Neuron (in vitro differentiated cells): ENCODE measurements around the gene KRTAP10-10.
"Not testable (repeated sequence)": the region's sequence is repeated elsewhere in the genome, so short reads cannot be mapped to it uniquely, and the experiment has no call there.

Experiments
- H2AFZ ChIP-seq: one replicate; pipeline ENCODE4 v1.6.1; 2013; ENCODE audit warnings: low read depth, mild to moderate bottlenecking, inconsistent platforms, low read length, moderate library complexity
- H3K27me3 ChIP-seq: one replicate; pipeline ENCODE4 v1.6.1; 2013; ENCODE audit warnings: low read length; ENCODE audit not compliant: insufficient read depth
- H3K36me3 ChIP-seq: one replicate; pipeline ENCODE4 v1.6.1; 2013; ENCODE audit warnings: low read length; ENCODE audit not compliant: insufficient read depth
- H3K4me1 ChIP-seq: one replicate; pipeline ENCODE4 v1.6.1; 2013; ENCODE audit warnings: low read length; ENCODE audit not compliant: insufficient read depth
- H3K4me3 ChIP-seq: 2 replicates; pipeline ENCODE4 v1.5.1; 2013; ENCODE audit warnings: mild to moderate bottlenecking, low read length, moderate library complexity
- H3K9me3 ChIP-seq: one replicate; pipeline ENCODE4 v1.6.1; 2013; ENCODE audit warnings: low read length

The KRTAP10-10 gene

GRCh38 chr21:44598061-44598460 is 39.1 kb upstream of the KRTAP10-10 start:
- no peaks in the 10 kb centered on the region for H3K27me3 ChIP-seq
- peaks cover 2% of the 10 kb centered on the region for H3K9me3 ChIP-seq
- H3K36me3 ChIP-seq: no peaks in the 10 kb centered on the region
- no peak overlapping the region for H3K4me3 ChIP-seq
- no peak overlapping the region for H2AFZ ChIP-seq
- H3K4me1 ChIP-seq: no peaks in the 10 kb centered on the region

DNA sequence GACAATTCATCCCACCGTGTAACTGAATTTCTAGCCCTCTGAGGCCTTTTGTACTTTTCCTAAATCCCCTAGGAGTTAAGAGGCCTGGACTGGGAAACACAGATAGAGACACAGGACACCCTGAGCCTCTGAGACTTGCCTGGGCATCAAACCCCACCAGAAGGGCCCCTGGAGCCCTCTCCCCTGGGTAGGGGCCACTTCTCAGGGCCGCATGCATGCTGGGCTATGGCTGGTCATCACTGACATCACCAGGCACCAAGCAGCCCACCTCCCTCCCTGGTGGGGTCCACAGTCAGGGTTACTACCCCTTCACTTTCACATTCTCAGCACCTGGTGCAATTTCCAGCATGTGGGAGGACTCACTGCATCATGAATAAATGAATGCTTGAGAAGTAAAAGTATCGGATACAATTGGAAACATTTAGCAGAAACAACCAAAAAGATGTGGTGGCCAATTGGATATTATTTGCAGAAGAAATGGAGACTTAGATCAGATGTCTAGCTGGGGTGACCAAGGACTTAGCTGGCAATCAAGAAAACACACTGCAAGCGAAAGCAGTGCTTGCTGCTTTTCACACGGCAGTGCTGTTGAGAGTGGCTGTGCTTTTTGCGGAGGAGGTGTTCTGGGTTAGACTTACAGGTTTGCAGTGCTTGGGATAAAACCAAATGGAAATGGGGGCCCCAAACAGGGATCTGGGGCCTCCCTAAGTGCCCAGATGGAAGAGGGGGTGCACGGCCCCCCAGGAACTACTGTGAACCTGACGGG is 37.7 kb upstream of the KRTAP10-10 start:
- Histone ChIP-seq H3K36me3 (no peaks in the 10 kb centered on the region), H3K4me3 (no peak overlapping the region), H3K27me3 (no peaks in the 10 kb centered on the region), H3K4me1 (no peaks in the 10 kb centered on the region), H2AFZ (no peak overlapping the region), H3K9me3 (peaks cover 6% of the 10 kb centered on the region)

GRCh38 chr21:44600118-44600978 is 36.8 kb upstream of the KRTAP10-10 start, which contains the start of gene KRTAP10-7:
Gene KRTAP10-7 (plus strand): TSS chr21:44600597. CDS start chr21:44600622, 25 bp downstream.
- H3K4me1 ChIP-seq, H3K36me3 ChIP-seq, H2AFZ ChIP-seq, H3K4me3 ChIP-seq, H3K9me3 ChIP-seq, H3K27me3 ChIP-seq: not testable (repeated sequence)

- H2AFZ ChIP-seq, H3K9me3 ChIP-seq, H3K4me3 ChIP-seq, H3K36me3 ChIP-seq, H3K4me1 ChIP-seq, H3K27me3 ChIP-seq: not testable (repeated sequence)
Observed at GRCh38 chr21:44601091-44601490, 36.1 kb upstream of the KRTAP10-10 start.

DNA sequence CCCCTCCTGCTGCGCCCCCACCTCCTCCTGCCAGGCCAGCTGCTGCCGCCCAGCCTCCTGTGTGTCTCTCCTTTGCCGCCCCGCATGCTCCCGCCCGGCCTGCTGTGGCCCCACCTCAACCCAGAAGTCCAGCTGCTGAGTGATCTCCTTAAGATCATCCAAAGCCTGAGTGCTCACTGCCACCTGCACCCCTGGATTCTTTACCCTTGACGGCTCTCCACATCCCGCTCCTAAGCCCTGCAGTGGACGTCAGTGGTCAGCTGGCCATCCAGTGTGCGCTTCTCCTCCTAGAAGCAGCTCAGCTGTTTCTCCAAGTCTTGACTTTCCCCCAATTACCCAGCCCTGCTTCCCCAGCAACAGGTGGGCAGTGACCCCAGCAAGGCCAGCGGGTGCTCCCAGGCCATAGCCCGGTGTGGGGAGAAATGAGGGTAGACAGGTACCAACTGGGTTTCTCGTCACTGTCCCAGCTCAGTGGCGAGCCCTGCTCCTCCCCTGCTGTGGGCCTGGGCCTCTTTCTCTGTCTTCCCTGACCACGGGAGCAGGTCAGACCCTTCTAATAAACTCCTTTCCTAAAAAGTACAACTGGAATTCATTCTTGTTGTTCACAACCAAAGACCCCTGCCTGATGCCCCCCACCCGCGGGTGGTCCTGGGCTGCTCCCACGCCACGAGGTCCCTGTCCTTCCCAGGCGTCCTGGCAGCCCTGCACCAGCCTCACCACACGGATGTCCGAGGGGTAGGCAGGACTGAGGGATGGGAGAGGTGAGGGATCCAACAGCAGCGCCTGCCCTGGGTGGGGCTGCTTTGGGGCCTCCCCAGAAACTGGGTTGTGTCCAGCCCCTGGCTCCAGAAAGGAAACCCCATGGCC is 35.3 kb upstream of the KRTAP10-10 start:
- no peaks in the 10 kb centered on the region for H3K36me3 ChIP-seq
- no peaks in the 10 kb centered on the region for H3K27me3 ChIP-seq
- H3K4me3 ChIP-seq: no peak overlapping the region
- H2AFZ ChIP-seq: no peak overlapping the region
- peaks cover 6% of the 10 kb centered on the region for H3K9me3 ChIP-seq
- H3K4me1 ChIP-seq: no peaks in the 10 kb centered on the region

GRCh38 chr21:44602463-44602850 is 34.7 kb upstream of the KRTAP10-10 start:
- peaks cover 6% of the 10 kb centered on the region for H3K9me3 ChIP-seq
- H2AFZ ChIP-seq: no peak overlapping the region
- H3K27me3 ChIP-seq: no peaks in the 10 kb centered on the region
- no peak overlapping the region for H3K4me3 ChIP-seq
- no peaks in the 10 kb centered on the region for H3K36me3 ChIP-seq
- H3K4me1 ChIP-seq: no peaks in the 10 kb centered on the region

DNA sequence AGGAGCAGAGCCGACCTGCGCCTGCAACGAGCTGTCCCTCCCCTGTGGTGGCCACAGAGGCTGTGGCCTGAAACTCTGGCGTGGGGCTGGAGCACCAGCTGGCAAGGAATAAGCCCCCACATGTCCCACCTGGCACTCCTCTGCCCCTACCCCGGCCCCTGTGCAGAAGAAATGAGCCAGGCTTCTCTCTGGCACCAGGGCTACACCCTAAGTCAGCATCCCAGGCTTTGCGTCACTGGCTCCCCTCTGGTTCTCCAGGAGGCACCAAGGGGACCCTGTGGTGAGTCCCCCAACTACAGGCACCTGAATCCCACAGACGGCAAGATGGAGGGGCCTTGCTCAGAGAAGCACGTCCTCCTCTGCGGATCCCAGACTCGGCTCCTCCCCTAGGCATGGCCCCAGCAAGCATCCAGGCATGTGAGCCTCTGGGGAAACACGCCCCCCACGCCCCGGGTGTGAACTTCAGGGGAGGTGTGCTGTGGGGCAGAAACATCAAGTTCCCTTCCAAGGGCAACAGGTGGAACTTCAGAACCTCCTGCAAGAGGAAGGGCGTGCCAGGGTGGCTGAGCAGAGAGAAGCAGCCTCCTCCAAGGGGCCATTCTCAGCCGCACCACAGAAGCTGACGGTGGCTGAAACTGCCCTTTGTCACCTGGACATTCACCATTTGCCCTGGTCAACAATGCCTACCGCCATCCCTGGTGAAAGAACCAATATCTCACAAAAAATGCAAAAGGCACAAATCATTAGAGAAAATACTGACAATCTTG is 33.9 kb upstream of the KRTAP10-10 start:
- Histone ChIP-seq H3K36me3 (no peaks in the 10 kb centered on the region), H2AFZ (no peak overlapping the region), H3K9me3 (peaks cover 4% of the 10 kb centered on the region), H3K4me3 (no peak overlapping the region), H3K4me1 (no peaks in the 10 kb centered on the region), H3K27me3 (no peaks in the 10 kb centered on the region)

DNA sequence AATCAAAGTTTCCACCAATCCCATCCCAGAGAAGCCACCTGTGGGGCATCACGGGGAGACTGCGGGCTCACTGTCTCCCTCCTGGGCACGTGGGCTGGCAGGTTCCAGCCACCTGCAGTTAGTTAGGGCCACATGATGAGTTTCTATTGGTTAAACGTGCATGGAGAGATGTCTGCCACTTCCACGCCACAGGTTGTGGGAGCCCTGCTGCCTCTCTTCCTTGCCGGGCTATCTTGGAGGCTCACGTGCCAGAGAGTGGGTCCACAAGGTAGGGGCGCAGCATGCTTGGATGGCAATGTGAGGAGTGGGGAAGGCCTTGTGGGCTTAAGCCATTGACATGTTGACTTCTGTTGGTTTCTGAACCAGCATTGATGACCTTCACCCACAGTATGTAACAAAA is 33.2 kb upstream of the KRTAP10-10 start:
- Histone ChIP-seq H3K4me1 (no peaks in the 10 kb centered on the region), H3K4me3 (no peak overlapping the region), H3K36me3 (no peaks in the 10 kb centered on the region), H3K27me3 (no peaks in the 10 kb centered on the region), H3K9me3 (peaks cover 4% of the 10 kb centered on the region), H2AFZ (no peak overlapping the region)

DNA sequence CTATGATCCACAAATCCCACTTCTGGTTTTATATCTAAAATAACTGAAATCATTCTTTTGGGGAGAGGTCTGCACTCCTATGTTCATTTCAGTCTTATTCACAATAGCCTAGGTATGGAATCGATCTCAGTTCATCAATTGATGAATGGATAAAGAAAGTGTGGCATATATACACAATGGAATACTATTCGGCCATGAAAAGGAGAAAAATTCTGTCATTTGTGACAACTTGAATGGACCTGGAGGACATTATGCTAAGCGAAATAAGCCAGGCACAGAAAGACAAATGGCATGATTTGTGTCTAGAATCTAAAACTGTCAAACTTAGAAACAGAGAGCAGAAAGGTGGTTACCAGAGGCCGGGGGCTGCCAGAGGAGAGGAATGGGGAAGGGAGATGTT is 30.7 kb upstream of the KRTAP10-10 start:
- Histone ChIP-seq H2AFZ (no peak overlapping the region), H3K4me1 (no peaks in the 10 kb centered on the region), H3K9me3 (peaks cover 4% of the 10 kb centered on the region), H3K4me3 (no peak overlapping the region), H3K27me3 (no peaks in the 10 kb centered on the region), H3K36me3 (no peaks in the 10 kb centered on the region)

DNA sequence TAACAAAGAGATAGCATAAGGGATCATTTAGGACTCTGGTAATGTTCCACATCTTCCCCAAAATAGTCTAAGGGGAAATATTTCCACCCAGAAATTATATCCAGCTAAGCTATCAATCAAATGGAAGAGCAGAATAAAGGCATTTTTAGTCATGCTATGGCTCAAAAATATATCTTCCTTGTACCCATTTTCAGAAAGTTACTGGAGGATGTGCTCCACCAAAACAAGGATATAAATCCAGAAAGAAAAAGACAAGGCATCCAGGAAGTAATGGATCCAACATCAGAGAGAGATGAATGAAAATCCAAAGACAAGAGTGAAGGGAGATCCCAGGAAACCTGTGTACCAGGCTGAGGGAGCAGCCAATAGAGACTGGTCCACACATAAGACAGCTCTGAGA is 28.0 kb upstream of the KRTAP10-10 start:
- Histone ChIP-seq H3K4me3 (no peak overlapping the region), H3K27me3 (no peaks in the 10 kb centered on the region), H3K36me3 (no peaks in the 10 kb centered on the region), H3K9me3 (peaks cover 3% of the 10 kb centered on the region), H3K4me1 (no peaks in the 10 kb centered on the region), H2AFZ (no peak overlapping the region)

DNA sequence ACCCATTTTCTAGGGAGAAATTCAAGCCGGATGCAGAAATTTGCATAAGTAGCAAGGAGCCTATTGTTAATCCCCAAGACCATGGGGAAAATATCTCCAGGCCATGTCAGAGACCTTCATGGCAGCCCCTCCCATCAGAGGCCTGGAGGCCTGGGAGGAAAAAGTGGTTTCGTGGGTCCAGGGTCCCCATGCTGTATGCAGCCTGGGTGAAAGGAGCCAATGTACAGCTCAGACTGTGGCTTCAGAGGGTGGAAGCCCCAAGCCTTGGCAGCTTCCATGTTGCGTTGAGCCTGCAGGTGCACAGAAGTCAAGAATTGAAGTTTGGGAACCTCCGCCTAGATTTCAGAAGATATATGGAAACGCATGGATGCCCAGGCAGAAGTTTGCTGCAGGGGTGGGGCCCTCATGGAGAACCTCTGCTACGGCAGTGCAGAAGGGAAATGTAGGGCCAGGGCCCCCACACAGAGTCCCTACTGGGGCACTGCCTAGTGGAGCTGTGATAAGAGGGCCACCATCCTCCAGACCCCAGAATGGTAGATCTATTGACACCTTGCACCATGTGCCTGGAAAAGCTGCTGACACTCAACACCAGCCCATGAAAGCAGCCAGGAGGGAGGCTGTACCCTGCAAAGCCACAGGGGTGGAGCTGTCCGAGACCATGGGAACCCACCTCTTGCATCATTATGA is 26.9 kb upstream of the KRTAP10-10 start:
- not testable (repeated sequence) for H3K4me1 ChIP-seq, H3K4me3 ChIP-seq, H2AFZ ChIP-seq, H3K36me3 ChIP-seq, H3K27me3 ChIP-seq, H3K9me3 ChIP-seq

GRCh38 chr21:44611551-44611950 is 25.6 kb upstream of the KRTAP10-10 start:
- H3K4me1 ChIP-seq: no peaks in the 10 kb centered on the region
- H3K27me3 ChIP-seq: no peaks in the 10 kb centered on the region
- H2AFZ ChIP-seq: no peak overlapping the region
- H3K9me3 ChIP-seq: peaks cover 3% of the 10 kb centered on the region
- no peak overlapping the region for H3K4me3 ChIP-seq
- H3K36me3 ChIP-seq: no peaks in the 10 kb centered on the region
